HepG2 (cell line): Measurements from ENCODE around the gene ERBB3. TPM values are rescaled to one million over a fixed set of nuclear protein-coding genes. Genes with fewer than 3 reads are reported as not detected.
A peak's percentile ranks its signal among the peaks of the same experiment; 100 is the strongest.

Source experiments
- AKNA ChIP-seq: sonication (generic); formaldehyde crosslinking; IDR thresholded peaks from 2 replicates; pipeline ENCODE4 v1.4.0; 2020; ENCODE audit warnings: missing genetic modification reagents, borderline replicate concordance
- ARID2 ChIP-seq: sonication (generic); formaldehyde crosslinking; IDR thresholded peaks from 2 replicates; pipeline ENCODE4 v1.8.1; 2022; ENCODE audit warnings: mild to moderate bottlenecking, missing genetic modification reagents, borderline replicate concordance
- ARNT ChIP-seq: fragments of 450-650 bp; IDR thresholded peaks from 2 replicates; pipeline ENCODE4 v1.6.1; 2017
- FOXK1 ChIP-seq: sonication (generic); formaldehyde crosslinking; IDR thresholded peaks from 2 replicates; pipeline ENCODE4 v1.4.0; 2020; ENCODE audit warnings: low read depth, missing genetic modification reagents, borderline replicate concordance
- HOXA3 ChIP-seq: sonication (generic); formaldehyde crosslinking; IDR thresholded peaks from 2 replicates; pipeline ENCODE4 v1.5.0; 2020; ENCODE audit warnings: missing genetic modification reagents
- POLR2A ChIP-seq, 2 experiments: IDR thresholded peaks; 2 replicates each; pipeline ENCODE4 v1.6.1; 2011; ENCODE audit warnings: low read depth in 2 of 2, low read length in 2 of 2, mild to moderate bottlenecking in 1 of 2, moderate library complexity in 1 of 2; ENCODE audit not compliant: insufficient read depth in 1 of 2
- RFXANK ChIP-seq: IDR thresholded peaks from 2 replicates; pipeline ENCODE4 v1.6.1; 2016
- TAF1 ChIP-seq: sonication (generic); formaldehyde crosslinking; IDR thresholded peaks from 2 replicates; pipeline ENCODE4 v1.4.0; 2020; ENCODE audit warnings: missing genetic modification reagents
- TCF7 ChIP-seq: sonication (generic); IDR thresholded peaks from 2 replicates; pipeline ENCODE4 v1.6.1; 2016; ENCODE audit warnings: antibody characterized with exemption, low read depth
- TFE3 ChIP-seq: IDR thresholded peaks from 2 replicates; pipeline ENCODE4 v1.6.1; 2016
- ZFAT ChIP-seq: sonication (generic); formaldehyde crosslinking; conservative IDR thresholded peaks from 2 replicates; pipeline ENCODE4 v1.8.1; 2023; ENCODE audit warnings: missing genetic modification reagents, inconsistent platforms
- ZFP36L2 ChIP-seq: sonication (generic); formaldehyde crosslinking; IDR thresholded peaks from 2 replicates; pipeline ENCODE4 v1.4.0; 2020; ENCODE audit warnings: missing genetic modification reagents
- ZNF687 ChIP-seq: sonication (generic); formaldehyde crosslinking; IDR thresholded peaks from 2 replicates; pipeline ENCODE4 v1.5.1; 2020; ENCODE audit warnings: mild to moderate bottlenecking, missing genetic modification reagents, moderate library complexity
- ZNF770 ChIP-seq: sonication (generic); formaldehyde crosslinking; IDR thresholded peaks from 2 replicates; pipeline ENCODE4 v1.5.0; 2020; ENCODE audit warnings: mild to moderate bottlenecking, missing genetic modification reagents
- polyA plus RNA-seq, 8 experiments: library from polyadenylated mRNA; depleted of rRNA in 3 of 8; stranded (reverse) in 7 of 8; unstranded in 1 of 8; fragments of >200 nt; fragmentation: Illumina TruSeq in 4 of 8; extraction: Trizol in 4 of 8; gene quantifications; 2 replicates each; pipeline versions ENCODE4 v1.2.1 to v1.2.3, GENCODE V29; 2011 to 2016; ENCODE audit warnings: low read depth in 4 of 8, missing spikeins in 1 of 8, mixed read lengths in 1 of 8; ENCODE audit not compliant: insufficient read depth in 1 of 8
- total RNA-seq, 5 experiments: library from RNA; depleted of rRNA; stranded (reverse); fragments of >200 nt; fragmentation: Illumina TruSeq; extraction: Trizol; gene quantifications; 2 replicates each; pipeline ENCODE4 v1.2.3, GENCODE V29; 2016; ENCODE audit warnings: low read depth in 1 of 5

Gene ERBB3
- total and polyA plus RNA-seq, 2 of the 13 experiments (the other 11 are each of a cell fraction or from before 2014, with no cell fraction given), result 93.6 to 358 TPM

- TF ChIP-seq ZNF770, result peak; percentile 85
- no peak for TF ChIP-seq ZFP36L2 (CRISPR knock-in tag)
- TF ChIP-seq ZNF687 (CRISPR knock-in tag), result peak; percentile 95
- peak; percentile 98 for TF ChIP-seq HOXA3 (CRISPR knock-in tag)
- no peak for TF ChIP-seq RFXANK (CRISPR knock-in tag)
- peak; percentile 99 for TF ChIP-seq POLR2A (IDR thresholded peaks at IDR 0.05; ENCODE audit: insufficient read depth in 1 of 2, low read depth in 2 of 2, low read length in 2 of 2)
- no peak for TF ChIP-seq ZFAT (CRISPR knock-in tag)
- TF ChIP-seq ARNT, result no peak
- TF ChIP-seq FOXK1, result peak; percentile 90; the same call in 1 of the 2 replicates
- TF ChIP-seq AKNA (CRISPR knock-in tag), result no peak
- no peak for TF ChIP-seq TCF7
- TF ChIP-seq TAF1, result peak; percentile 77; the same call in 1 of the 2 replicates
- peak; percentile 35; the same call in 1 of the 2 replicates for TF ChIP-seq ARID2 (CRISPR knock-in tag)
- TF ChIP-seq TFE3 (CRISPR knock-in tag), result no peak; the same call in 1 of the 2 replicates
Observed at GRCh38 chr12:56117778-56118687, 38.1 kb downstream of the ERBB3 start, which contains the start of gene ZC3H10 (continued).
